Neural crest cell (in vitro differentiated cells): Measurements from ENCODE around the gene WRNIP1. TPM values are rescaled to one million over a fixed set of nuclear protein-coding genes. Genes with fewer than 3 reads are reported as not detected.

Experiments used
- DNase-seq: peaks from one replicate; pipeline ENCODE4 v3.0.0; 2021; ENCODE audit warnings: low read depth, mixed read lengths, low spot score
- H3K27ac Mint-ChIP-seq: one replicate; pipeline ENCODE4 v1.8.0; 2021; ENCODE audit warnings: mild to moderate bottlenecking, mixed read lengths; ENCODE audit not compliant: unreplicated experiment
- H3K27me3 Mint-ChIP-seq: 2 replicates; pipeline ENCODE4 v1.8.0; 2021; ENCODE audit warnings: low read depth, mild to moderate bottlenecking, mixed read lengths
- H3K36me3 Mint-ChIP-seq: 2 replicates; pipeline ENCODE4 v1.8.0; 2021; ENCODE audit warnings: low read depth, mild to moderate bottlenecking, mixed read lengths
- H3K4me1 Mint-ChIP-seq: 2 replicates; pipeline ENCODE4 v1.8.0; 2021; ENCODE audit warnings: mixed read lengths
- H3K4me3 Mint-ChIP-seq: one replicate; pipeline ENCODE4 v1.8.0; 2021; ENCODE audit warnings: mild to moderate bottlenecking, mixed read lengths
- H3K9me3 Mint-ChIP-seq: 2 replicates; pipeline ENCODE4 v1.8.0; 2021; ENCODE audit warnings: mixed read lengths
- total RNA-seq: library from RNA; stranded (reverse); gene quantifications from 2 replicates; pipeline ENCODE4 v1.2.1, GENCODE V29; 2021
- TF ChIP-seq, protein P1 (sequence below): fragments of 200-600 bp; sonication (generic); conservative IDR thresholded peaks from 2 replicates; pipeline ENCODE4 v1.5.0; 2021; ENCODE audit warnings: antibody characterized with exemption, mild to moderate bottlenecking

WRNIP1 gene
- total RNA-seq, 1 donor from 2014 or later, result 46.2 TPM

DNA sequence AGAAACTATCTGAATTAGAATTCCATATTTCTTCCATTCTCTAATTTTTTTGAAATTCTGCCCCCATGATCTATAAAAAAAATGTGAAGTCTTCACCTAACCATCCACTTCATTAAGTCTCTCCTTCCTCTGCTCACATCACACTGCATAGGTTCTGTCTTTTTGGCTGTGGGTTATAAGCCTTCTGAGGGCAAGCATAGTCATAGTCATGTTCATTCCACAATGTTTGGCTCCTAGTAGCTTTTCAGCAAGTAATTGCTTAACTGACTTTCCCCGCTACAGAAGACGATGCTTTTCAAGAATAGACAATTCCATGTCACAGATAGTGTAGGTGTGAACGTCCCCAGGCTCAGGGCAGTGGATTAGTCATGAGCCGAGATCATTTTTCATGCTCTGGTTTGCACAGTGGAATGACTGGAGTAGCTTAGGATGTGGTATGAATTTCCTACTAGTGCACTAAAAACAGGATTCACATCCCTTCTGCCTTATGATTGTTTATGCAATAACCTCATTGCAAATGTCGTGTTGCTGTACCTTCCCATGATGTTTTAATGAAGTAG, 29.1 kb downstream of the WRNIP1 start:
- Mint-ChIP-seq H3K4me1 (peaks cover 17% of the 10 kb centered on the region), H3K4me3 (no peak overlapping the region), H3K9me3 (no peaks in the 10 kb centered on the region), H3K27me3 (no peaks in the 10 kb centered on the region), H3K36me3 (no peaks in the 10 kb centered on the region), H3K27ac (no peak overlapping the region)
- no peak for DNase-seq
- TF ChIP-seq, protein P1, sequence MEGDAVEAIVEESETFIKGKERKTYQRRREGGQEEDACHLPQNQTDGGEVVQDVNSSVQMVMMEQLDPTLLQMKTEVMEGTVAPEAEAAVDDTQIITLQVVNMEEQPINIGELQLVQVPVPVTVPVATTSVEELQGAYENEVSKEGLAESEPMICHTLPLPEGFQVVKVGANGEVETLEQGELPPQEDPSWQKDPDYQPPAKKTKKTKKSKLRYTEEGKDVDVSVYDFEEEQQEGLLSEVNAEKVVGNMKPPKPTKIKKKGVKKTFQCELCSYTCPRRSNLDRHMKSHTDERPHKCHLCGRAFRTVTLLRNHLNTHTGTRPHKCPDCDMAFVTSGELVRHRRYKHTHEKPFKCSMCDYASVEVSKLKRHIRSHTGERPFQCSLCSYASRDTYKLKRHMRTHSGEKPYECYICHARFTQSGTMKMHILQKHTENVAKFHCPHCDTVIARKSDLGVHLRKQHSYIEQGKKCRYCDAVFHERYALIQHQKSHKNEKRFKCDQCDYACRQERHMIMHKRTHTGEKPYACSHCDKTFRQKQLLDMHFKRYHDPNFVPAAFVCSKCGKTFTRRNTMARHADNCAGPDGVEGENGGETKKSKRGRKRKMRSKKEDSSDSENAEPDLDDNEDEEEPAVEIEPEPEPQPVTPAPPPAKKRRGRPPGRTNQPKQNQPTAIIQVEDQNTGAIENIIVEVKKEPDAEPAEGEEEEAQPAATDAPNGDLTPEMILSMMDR, result no peak

DNA sequence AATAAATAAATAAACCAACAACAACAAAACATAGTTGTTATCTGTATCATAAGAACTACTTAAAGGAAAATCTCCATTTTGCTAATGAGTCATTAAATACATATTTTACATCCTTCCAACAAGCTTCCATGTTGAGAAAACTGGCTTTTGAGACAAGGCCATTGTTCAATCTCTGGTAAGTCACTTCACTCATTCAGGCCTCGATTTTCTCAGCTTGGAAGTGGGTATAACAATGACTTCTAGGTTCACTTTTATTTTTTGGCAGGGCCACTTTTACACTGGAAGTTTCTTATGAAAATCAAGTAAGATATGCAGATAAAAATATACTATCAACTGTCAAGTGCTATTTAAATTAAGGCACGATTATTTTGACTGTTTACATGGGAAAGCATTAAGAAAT, 30.0 kb downstream of the WRNIP1 start:
- Mint-ChIP-seq H3K4me1 (peaks cover 20% of the 10 kb centered on the region), H3K27me3 (no peaks in the 10 kb centered on the region), H3K4me3 (no peak overlapping the region), H3K9me3 (no peaks in the 10 kb centered on the region), H3K27ac (no peak overlapping the region), H3K36me3 (no peaks in the 10 kb centered on the region)
- no peak for DNase-seq
- TF ChIP-seq, protein P1, result no peak

DNA sequence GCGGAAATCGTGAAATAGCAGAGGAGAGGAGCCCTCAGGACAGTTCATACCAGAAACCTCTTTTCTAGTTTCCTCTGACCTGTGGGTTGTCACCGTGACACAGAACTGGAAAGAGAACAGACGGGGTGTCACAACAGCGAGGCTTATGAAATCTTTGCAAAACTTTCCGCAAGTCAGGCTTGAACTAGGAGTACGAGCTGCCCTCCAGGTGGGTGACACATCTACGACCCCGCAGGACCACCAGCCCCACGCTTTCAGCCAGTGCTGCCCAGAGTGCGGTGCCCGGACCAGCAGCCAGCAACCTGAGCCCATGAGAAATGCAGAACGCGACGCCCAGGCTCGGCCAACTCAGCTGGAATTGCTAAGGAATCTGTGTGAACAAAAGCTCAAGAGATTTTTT, 30.8 kb downstream of the WRNIP1 start:
- DNase-seq, result no peak
- Mint-ChIP-seq H3K4me3 (no peak overlapping the region), H3K27me3 (no peaks in the 10 kb centered on the region), H3K4me1 (peaks cover 20% of the 10 kb centered on the region), H3K36me3 (no peaks in the 10 kb centered on the region), H3K27ac (no peak overlapping the region), H3K9me3 (no peaks in the 10 kb centered on the region)
- TF ChIP-seq, protein P1, result no peak

- H3K4me1 Mint-ChIP-seq, result peaks cover 16% of the 10 kb centered on the region
- TF ChIP-seq, protein P1, result no peak
- no peak overlapping the region for H3K4me3 Mint-ChIP-seq
- H3K27ac Mint-ChIP-seq, result no peak overlapping the region
- DNase-seq, result no peak
- no peaks in the 10 kb centered on the region for H3K27me3 Mint-ChIP-seq
- no peaks in the 10 kb centered on the region for H3K9me3 Mint-ChIP-seq
- no peaks in the 10 kb centered on the region for H3K36me3 Mint-ChIP-seq
Observed at GRCh38 chr6:2796861-2797260, 31.7 kb downstream of the WRNIP1 start.

DNA sequence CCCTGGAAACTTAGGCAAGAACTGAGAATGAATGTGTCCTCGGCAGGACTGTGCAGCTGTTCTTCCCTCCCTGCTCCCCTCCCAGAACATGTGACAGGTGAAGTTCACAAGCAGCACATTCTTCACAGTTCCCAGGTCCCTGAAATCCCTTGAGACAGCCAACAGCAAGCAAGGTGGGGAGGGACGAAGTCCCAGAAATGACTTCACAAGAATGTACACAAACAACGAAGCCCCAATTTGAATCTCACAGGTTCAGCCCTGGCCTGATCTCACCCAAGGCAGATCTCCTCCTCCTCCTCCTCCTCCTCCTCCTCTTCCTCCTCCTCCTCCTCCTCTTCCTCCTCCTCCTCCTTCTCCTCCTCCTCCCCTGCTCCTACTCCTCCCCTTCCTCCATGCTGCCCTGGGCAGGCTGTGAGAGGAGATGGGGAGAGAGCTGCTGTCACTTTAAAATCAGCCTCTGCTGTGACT, 32.4 kb downstream of the WRNIP1 start:
- Mint-ChIP-seq H3K4me3 (no peak overlapping the region), H3K36me3 (no peaks in the 10 kb centered on the region), H3K9me3 (no peaks in the 10 kb centered on the region), H3K27me3 (no peaks in the 10 kb centered on the region), H3K27ac (no peak overlapping the region), H3K4me1 (peaks cover 16% of the 10 kb centered on the region)
- TF ChIP-seq, protein P1, result no peak
- DNase-seq, result no peak
